SJSA1 (cell line): ENCODE data around the gene ADAMTS2. TPM values are rescaled to one million over a fixed set of nuclear protein-coding genes. Genes with fewer than 3 reads are reported as not detected.

Experiments
- DNase-seq, 2 experiments: peaks; one replicate each; pipeline ENCODE4 v3.0.0-alpha.2; 2015 to 2020; ENCODE audit warnings: low spot score in 2 of 2, low read depth in 1 of 2
- H3K27ac ChIP-seq: fragments of 250-450 bp; sonication (Bioruptor Pico); 2 replicates; pipeline ENCODE4 v1.5.1; 2020; ENCODE audit warnings: mild to moderate bottlenecking, moderate library complexity
- H3K27me3 ChIP-seq: fragments of 250-450 bp; sonication (Bioruptor Pico); replicated peaks from 2 replicates; pipeline ENCODE4 v1.5.1; 2020; ENCODE audit warnings: mild to moderate bottlenecking, moderate library complexity
- H3K36me3 ChIP-seq: fragments of 250-450 bp; sonication (Bioruptor Pico); 2 replicates; pipeline ENCODE4 v1.5.1; 2020; ENCODE audit warnings: mild to moderate bottlenecking
- H3K4me1 ChIP-seq: fragments of 250-450 bp; sonication (Bioruptor Pico); replicated peaks from 2 replicates; pipeline ENCODE4 v1.6.1; 2021; ENCODE audit warnings: mild to moderate bottlenecking
- H3K4me3 ChIP-seq: fragments of 250-450 bp; sonication (Bioruptor Pico); 2 replicates; pipeline ENCODE4 v1.5.1; 2020; ENCODE audit warnings: mild to moderate bottlenecking
- H3K9me3 ChIP-seq: fragments of 250-450 bp; sonication (Bioruptor Pico); replicated peaks from 2 replicates; pipeline ENCODE4 v1.5.1; 2020; ENCODE audit warnings: mild to moderate bottlenecking
- total RNA-seq: library from RNA; depleted of rRNA; stranded (reverse); fragments of >200 nt; shearing (Covaris generic); gene quantifications from 2 replicates; pipeline ENCODE4 v1.2.3, GENCODE V29; 2014

Gene ADAMTS2
- total RNA-seq, 1 experiment from 2014 or later = 4.9 TPM

GRCh38 chr5:179344431-179345182, 654 bp downstream of the ADAMTS2 start:
- H3K27me3 ChIP-seq = no peaks in the 10 kb centered on the region
- DNase-seq = peak in 1 of 2 experiments; percentile 14
- no peaks in the 10 kb centered on the region for H3K36me3 ChIP-seq
- H3K4me3 ChIP-seq = peak overlapping the region; percentile 49
- no peak overlapping the region for H3K27ac ChIP-seq
- peaks cover 25% of the 10 kb centered on the region for H3K4me1 ChIP-seq
- peaks cover 36% of the 10 kb centered on the region for H3K9me3 ChIP-seq

DNA sequence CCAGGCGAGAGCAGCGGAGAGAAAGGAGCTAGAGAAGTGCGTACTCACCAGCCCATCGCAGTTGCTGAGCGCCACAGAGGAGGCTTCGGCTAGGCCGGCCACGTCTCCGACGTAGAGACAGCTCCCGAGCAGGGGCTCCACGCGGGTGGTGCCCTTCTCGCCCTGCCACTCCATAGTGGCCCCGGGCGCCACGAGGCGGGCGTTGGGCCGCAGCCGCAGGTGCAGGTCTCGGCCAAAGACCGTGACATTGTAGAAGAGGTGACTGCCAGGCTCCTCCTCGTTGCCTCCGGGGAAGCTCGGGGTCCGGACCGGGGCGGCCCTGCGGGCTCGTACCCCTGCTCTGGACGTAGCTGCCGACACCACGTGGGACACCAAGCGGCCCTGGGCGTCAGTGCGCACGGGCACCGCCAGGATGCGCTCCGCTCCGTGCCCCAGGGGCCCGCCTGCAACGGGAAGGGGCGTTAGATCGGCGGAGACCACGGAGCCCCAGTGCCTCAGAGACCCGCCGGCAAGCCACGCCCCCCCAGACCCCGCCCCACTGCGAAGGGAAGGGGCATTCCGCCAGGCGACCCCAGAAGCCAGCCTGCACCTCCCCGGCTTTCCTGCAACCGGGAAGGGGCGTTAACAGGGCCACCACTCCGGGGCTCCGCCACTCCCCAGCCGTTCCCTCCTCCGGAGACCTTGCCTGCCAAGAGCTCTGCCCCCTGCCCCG, 1.4 kb downstream of the ADAMTS2 start:
- Histone ChIP-seq H3K27me3 (no peaks in the 10 kb centered on the region), H3K9me3 (peaks cover 37% of the 10 kb centered on the region), H3K4me1 (peaks cover 22% of the 10 kb centered on the region), H3K27ac (no peak overlapping the region), H3K36me3 (no peaks in the 10 kb centered on the region), H3K4me3 (peak overlapping the region; percentile 49)
- no peak for DNase-seq

DNA sequence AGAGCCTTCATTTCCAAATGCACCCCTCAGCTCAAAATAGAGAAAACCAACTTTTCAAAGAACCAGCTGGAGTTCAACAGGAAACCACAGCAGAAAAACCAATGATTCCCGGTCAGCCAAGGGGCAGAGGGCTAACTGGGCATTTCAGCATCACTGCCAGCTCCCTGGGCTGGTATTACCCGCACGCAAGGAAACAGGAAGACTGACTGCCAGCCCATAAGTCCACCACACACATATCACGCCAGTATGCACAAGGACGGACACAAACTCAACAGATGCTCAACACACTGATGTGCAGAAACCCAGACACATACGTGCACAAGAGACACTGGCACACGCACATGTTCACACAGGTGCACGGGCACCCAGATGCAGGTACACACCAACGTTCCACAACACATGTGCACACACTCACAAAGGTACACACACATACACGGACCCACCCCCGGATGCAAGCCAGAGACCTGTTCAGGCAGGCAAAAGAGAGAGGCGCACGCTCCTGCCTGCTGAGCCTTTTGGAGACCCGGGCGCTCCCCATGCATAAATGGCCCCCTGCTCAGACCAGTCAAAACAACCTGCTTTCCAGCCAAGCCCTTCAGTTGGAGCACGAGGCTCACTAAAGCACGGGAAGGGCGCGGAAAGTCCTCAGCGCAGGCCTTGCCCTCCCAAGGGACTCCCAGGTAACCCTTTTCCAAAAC, 2.1 kb downstream of the ADAMTS2 start:
- no peak for DNase-seq
- no peaks in the 10 kb centered on the region for H3K36me3 ChIP-seq
- peaks cover 19% of the 10 kb centered on the region for H3K4me1 ChIP-seq
- H3K27ac ChIP-seq = no peak overlapping the region
- H3K4me3 ChIP-seq = no peak overlapping the region
- no peaks in the 10 kb centered on the region for H3K27me3 ChIP-seq
- H3K9me3 ChIP-seq = peaks cover 34% of the 10 kb centered on the region

DNA sequence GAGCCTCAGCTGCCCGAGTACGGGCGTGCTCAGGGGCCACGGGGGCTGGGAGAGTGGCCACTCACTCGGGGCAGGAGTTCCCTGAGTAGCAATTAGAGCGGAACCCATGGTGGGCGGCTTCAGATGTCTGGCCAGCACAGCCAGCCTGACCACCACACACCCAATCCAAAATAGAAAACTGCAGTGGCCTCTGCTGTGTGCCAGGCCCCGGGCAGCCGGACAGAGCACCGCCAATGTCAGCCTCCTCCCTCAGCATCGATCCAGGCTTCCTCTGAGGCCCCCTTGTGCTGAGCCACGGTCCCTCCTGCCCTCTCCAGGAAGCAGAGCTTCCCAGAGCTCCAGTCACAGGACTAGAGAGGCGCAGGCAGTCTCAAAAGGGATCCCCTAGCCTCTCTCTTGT, 2.7 kb downstream of the ADAMTS2 start:
- no peak overlapping the region for H3K4me3 ChIP-seq
- H3K27me3 ChIP-seq = no peaks in the 10 kb centered on the region
- peaks cover 19% of the 10 kb centered on the region for H3K4me1 ChIP-seq
- no peak for DNase-seq
- no peak overlapping the region for H3K27ac ChIP-seq
- H3K9me3 ChIP-seq = peaks cover 38% of the 10 kb centered on the region
- no peaks in the 10 kb centered on the region for H3K36me3 ChIP-seq

DNA sequence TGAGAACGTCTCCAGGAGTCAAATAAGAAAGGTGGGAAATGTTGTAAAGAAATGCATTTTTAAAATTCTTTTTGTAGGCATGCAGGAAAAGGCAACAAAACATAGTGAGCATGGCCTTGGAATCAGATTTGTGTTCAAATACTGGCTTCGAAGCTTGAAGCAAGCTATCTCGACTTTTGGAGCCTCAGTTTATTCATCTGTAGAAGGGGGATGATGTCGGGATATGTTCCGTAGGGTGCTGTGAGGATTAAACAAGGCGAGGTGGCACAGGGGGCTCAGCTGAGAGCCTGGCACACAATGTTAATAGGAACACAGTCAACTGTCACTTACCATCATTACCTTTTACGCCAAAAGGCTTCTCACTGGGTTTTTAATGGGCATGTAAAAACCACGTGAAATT, 4.8 kb downstream of the ADAMTS2 start:
- no peak for DNase-seq
- Histone ChIP-seq H3K36me3 (no peaks in the 10 kb centered on the region), H3K4me1 (peaks cover 8% of the 10 kb centered on the region), H3K27ac (no peak overlapping the region), H3K4me3 (no peak overlapping the region), H3K27me3 (no peaks in the 10 kb centered on the region), H3K9me3 (peaks cover 43% of the 10 kb centered on the region)

DNA sequence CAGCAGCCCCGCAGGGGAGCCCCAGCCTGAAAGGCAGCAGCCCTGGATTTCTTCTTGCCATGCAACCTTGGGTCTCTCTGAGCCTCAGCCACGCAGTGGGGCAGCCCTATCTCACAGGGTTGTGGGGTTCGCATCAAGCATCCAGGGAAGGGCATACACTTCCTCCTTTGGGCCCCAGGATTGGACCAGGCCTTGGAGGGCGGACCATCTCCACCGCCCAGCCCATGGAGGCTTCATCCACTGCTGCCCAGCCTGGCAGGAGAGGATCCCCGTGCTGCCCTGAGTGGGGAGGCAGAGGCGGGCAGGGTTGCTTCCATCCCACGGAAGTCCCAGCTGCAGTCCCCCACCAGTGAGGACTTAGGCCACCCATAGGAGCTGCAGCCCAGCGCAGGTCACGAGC, 5.3 kb downstream of the ADAMTS2 start:
- Histone ChIP-seq H3K4me3 (no peak overlapping the region), H3K4me1 (peaks cover 8% of the 10 kb centered on the region), H3K27me3 (no peaks in the 10 kb centered on the region), H3K36me3 (no peaks in the 10 kb centered on the region), H3K27ac (no peak overlapping the region), H3K9me3 (peaks cover 43% of the 10 kb centered on the region)
- DNase-seq = no peak

- H3K4me1 ChIP-seq = peaks cover 8% of the 10 kb centered on the region
- no peak overlapping the region for H3K4me3 ChIP-seq
- peaks cover 35% of the 10 kb centered on the region for H3K9me3 ChIP-seq
- no peak overlapping the region for H3K27ac ChIP-seq
- no peaks in the 10 kb centered on the region for H3K36me3 ChIP-seq
- DNase-seq = no peak
- H3K27me3 ChIP-seq = no peaks in the 10 kb centered on the region
Observed at GRCh38 chr5:179339081-179339480, 6.2 kb downstream of the ADAMTS2 start.

- peaks cover 33% of the 10 kb centered on the region for H3K9me3 ChIP-seq
- DNase-seq = no peak
- H3K4me3 ChIP-seq = no peak overlapping the region
- H3K27me3 ChIP-seq = no peaks in the 10 kb centered on the region
- H3K27ac ChIP-seq = no peak overlapping the region
- no peaks in the 10 kb centered on the region for H3K36me3 ChIP-seq
- H3K4me1 ChIP-seq = no peaks in the 10 kb centered on the region; the same call in 1 of the 2 replicates
Observed at GRCh38 chr5:179337796-179338676, 7.2 kb downstream of the ADAMTS2 start.

DNA sequence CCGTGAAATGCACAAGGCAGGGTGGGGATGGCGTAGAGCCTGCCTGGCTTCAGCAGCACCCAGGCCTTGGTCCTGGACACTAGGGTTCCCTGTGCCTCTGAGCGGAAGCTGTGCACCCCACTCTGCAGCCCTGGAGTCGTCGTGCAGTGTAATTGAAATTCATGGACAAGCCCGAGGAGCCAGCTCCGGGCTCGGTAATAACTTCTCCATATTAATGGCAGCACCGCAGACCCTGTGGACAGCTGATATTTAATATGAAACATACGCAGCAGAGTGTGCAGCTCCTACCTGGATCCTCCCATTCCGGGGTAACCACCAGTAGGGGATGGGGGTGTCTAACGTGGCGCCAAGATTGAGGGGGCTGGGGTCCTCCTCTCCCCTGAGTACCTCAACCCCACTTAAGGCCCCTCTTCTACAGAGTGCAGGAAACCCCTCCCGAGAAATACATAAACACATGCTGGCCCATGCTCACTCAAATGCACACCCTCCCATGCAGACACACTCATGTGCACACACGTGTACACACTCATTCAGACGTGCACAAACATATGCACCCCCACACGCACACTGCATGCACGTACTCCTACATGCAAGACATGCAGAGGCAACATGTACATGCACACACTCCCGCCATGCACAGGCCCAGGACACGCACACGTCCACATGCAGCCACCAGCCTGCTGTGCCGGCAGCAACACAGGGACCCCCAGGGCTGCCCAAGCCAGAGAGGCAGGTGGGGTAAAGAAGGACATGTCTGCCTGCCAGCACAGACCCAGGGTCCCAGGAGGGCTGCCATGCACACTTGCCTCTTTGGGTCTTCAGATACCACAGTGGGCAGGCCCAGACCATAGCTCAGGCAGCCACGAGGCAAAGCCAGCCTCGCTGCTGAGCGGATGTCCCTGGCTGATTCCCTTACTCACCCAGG, 8.1 kb downstream of the ADAMTS2 start:
- Histone ChIP-seq H3K36me3 (no peaks in the 10 kb centered on the region), H3K4me1 (no peaks in the 10 kb centered on the region), H3K9me3 (peaks cover 36% of the 10 kb centered on the region), H3K4me3 (no peak overlapping the region), H3K27ac (no peak overlapping the region), H3K27me3 (no peaks in the 10 kb centered on the region)
- no peak for DNase-seq

GRCh38 chr5:179336126-179336870, 9.0 kb downstream of the ADAMTS2 start:
- H3K36me3 ChIP-seq = no peaks in the 10 kb centered on the region
- H3K4me1 ChIP-seq = no peaks in the 10 kb centered on the region
- H3K4me3 ChIP-seq = no peak overlapping the region
- H3K27ac ChIP-seq = no peak overlapping the region
- no peaks in the 10 kb centered on the region for H3K27me3 ChIP-seq
- peaks cover 38% of the 10 kb centered on the region for H3K9me3 ChIP-seq
- no peak for DNase-seq

DNA sequence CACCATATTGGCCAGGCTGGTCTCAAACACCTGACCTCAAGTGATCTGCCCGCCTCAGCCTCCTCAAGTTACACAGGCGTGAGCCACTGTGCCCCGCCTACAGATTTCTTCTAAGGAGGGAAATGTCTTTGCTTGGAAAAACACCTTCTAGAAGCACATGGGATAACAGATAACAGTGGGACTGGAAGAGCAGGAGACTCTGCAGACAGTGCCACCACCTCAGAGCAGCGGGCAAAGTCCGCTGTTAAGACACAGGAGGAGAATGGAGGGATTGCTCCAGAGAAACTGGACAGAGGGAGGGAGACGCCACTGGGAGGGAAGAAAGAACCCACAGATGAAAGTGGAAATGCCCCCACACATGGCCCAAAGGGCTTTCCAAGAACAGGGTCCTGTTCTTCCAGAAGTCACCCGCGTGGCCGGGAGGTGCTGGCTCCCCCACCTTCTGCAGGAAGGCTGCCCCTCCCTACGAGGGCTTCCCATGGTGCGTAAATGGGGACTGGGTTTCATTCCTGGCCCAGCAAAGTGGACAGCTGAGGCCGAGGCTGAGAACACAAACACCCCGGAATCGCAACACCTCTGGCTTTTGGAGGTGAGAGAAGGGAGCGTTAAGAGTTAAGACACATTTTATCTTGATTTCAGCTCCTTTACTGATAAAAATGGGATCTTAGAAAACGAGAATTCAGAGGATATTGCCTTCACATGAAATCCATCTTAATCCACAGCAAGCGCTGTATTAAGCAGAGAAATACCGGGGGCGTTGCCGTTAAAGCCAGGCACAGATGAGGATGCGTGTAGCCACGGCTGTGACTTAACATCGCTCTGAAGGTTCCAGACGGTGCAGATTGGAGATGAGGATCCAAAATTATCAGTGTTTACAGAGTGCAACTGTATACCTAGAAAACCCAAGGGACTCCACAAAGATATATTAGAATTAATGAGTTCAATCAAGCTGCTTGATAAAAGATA, 11.2 kb downstream of the ADAMTS2 start:
- no peak overlapping the region for H3K4me3 ChIP-seq
- no peak for DNase-seq
- H3K36me3 ChIP-seq = no peaks in the 10 kb centered on the region
- H3K9me3 ChIP-seq = peaks cover 32% of the 10 kb centered on the region
- H3K27me3 ChIP-seq = no peaks in the 10 kb centered on the region
- H3K27ac ChIP-seq = no peak overlapping the region
- no peaks in the 10 kb centered on the region for H3K4me1 ChIP-seq
